Amygdala (tissue), 56 donors: ENCODE results near the gene BCL11A.
A peak's percentile ranks its signal among the peaks of the same experiment; 100 is the strongest.

Source experiments
- DNase-seq, 56 donors: peaks; one replicate each; lab custom pipeline; 2025; lab: John Stamatoyannopoulos, UW

BCL11A gene

GRCh38 chr2:60492548-60492947 lies 60.9 kb downstream of the BCL11A start:
- DNase-seq, result no peak

- DNase-seq, result no peak
Observed at GRCh38 chr2:60490848-60491247, 62.6 kb downstream of the BCL11A start.

- DNase-seq, result no peak
Observed at GRCh38 chr2:60490441-60490840, 63.0 kb downstream of the BCL11A start.

- DNase-seq, result no peak
Observed at GRCh38 chr2:60489289-60489688, 64.2 kb downstream of the BCL11A start.

- DNase-seq, result no peak
Observed at GRCh38 chr2:60488291-60488690, 65.2 kb downstream of the BCL11A start.

- no peak for DNase-seq
Observed at GRCh38 chr2:60487174-60487573, 66.3 kb downstream of the BCL11A start.

- no peak for DNase-seq
Observed at GRCh38 chr2:60486551-60486950, 66.9 kb downstream of the BCL11A start.

- DNase-seq, result peak in 1 of 56 donors; percentile 5
Observed at GRCh38 chr2:60486067-60486466, 67.4 kb downstream of the BCL11A start.

- no peak for DNase-seq
Observed at GRCh38 chr2:60485550-60485949, 67.9 kb downstream of the BCL11A start.

- DNase-seq, result no peak
Observed at GRCh38 chr2:60485055-60485454, 68.4 kb downstream of the BCL11A start.

GRCh38 chr2:60484133-60484645 lies 69.3 kb downstream of the BCL11A start:
- DNase-seq, result peak in 4 of 56 donors; percentile 5 to 34 (median 12)

- no peak for DNase-seq
Observed at GRCh38 chr2:60483401-60483800, 70.1 kb downstream of the BCL11A start.

- peak in 7 of 56 donors; percentile 9 to 44 (median 25) for DNase-seq
Observed at GRCh38 chr2:60482222-60482621, 71.2 kb downstream of the BCL11A start.

GRCh38 chr2:60481257-60481656 lies 72.2 kb downstream of the BCL11A start:
- no peak for DNase-seq

GRCh38 chr2:60480089-60480773 lies 73.2 kb downstream of the BCL11A start:
- DNase-seq, result no peak

- DNase-seq, result no peak
Observed at GRCh38 chr2:60479226-60480088, 74.0 kb downstream of the BCL11A start.

- DNase-seq, result no peak
Observed at GRCh38 chr2:60478660-60479059, 74.8 kb downstream of the BCL11A start.

- no peak for DNase-seq
Observed at GRCh38 chr2:60476206-60476954, 77.1 kb downstream of the BCL11A start.

GRCh38 chr2:60475123-60475830 lies 78.2 kb downstream of the BCL11A start:
- DNase-seq, result no peak

GRCh38 chr2:60474301-60474700 lies 79.2 kb downstream of the BCL11A start:
- DNase-seq, result no peak
